Activated T-cell treated with anti-CD3 and anti-CD28 coated beads for 1 hour (primary cell): ENCODE data around the gene TRAF6.
"Not testable (repeated sequence)": the region's sequence is repeated elsewhere in the genome, so short reads cannot be mapped to it uniquely, and the experiment has no call there.

Source experiments
- DNase-seq: peaks from one replicate; pipeline ENCODE4 v3.0.0-alpha.2; 2020; ENCODE audit warnings: low read depth

The TRAF6 gene

DNA sequence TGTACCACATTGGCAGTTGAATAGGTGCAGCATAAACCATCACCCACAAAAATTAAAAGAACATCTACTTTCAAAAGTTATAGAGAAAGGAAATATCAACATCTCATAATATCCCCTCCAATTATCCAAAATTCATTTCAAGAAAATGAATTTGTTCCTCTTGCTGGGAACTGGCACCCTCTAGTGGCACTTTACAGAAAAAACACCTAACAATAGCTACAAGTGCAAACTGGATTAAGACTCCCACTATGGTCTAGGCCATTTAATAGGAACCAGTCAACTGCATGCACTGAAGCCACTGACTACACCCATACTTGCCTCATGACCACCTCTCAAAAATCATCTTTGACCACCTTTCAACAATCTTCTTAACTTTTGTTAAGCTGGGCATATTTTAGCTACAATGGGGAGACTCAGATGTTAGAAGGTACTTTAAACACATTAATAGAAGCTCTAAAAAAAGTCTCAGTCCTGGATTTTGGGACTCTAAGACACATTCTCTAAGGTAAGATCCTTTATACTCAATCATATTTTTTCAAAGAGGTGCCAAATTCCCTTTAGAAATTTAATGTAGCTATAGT is 17.3 kb downstream of the TRAF6 start:
- DNase-seq = no peak

DNA sequence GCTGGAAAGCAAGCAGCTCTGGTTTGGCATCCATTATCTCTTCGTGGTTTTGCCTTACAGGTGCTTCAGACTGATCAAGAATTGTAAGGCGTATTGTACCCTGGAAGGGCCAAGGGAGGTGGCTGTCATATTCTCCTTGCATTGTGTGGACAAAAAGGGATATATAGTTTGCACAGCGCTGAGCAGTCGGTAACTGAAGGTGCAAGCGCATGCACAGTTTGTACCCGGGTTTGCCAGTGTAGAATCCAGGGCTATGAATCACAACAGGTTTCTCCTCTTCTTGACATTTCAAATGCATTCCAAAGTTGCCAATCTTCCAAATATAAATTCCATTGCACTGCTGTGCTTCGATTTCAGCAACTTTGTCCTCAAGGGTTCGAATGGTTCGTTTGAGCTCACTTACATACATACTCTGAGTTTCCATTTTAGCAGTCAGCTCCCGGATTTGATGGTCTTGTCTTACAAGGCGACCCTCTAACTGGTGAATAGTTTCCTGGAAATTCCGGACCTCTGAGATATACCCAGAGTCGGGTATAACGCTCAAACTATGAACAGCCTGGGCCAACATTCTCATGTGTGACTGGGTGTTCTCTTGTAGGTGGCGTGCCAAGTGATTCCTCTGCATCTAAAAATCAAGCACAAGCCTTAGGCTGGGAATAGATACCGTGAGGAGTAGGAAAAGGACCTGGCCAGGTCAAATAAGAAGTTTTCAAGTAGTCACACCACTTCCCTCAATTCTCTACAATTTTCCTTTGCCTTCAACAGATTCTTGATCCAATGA is 19.9 kb downstream of the TRAF6 start:
- DNase-seq = no peak

DNA sequence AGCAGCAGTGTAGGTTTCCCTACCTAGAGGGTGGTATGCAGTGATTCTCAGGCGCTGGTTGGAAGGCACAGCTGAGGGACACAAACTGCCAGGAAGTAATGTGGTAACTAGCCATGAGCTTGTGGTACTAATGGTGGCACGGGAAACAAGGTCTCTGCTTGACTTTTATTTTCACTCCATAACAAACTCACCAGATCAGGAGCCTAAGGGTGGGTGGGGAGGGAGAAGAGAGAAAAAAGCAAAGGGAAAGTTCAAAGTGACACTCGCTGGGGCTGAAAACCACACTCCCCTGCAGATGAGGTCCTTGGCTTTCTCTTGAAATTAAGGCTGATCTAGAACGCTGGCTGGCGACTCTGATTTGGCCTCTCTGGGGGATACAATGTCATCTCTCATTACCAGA is 22.0 kb downstream of the TRAF6 start:
- no peak for DNase-seq

DNA sequence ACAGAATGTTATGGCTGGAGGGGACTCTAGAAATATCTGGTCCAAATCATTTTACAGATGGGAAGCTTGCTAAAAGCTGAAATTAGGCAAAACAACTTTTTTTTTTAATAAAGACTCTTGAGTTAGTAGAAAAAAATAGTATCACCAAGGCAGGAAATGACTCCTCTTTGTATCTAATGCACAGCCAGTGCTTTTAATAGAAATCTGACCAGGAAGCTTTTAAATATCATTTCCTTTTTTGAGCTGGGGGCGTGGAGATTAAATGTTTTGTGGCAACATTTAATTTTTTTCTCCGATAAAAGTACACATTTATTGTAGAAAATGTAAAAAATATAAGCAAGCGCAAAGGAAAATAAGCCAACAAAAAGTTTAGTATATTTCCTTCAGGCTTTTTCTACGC is 22.5 kb downstream of the TRAF6 start:
- DNase-seq = no peak

DNA sequence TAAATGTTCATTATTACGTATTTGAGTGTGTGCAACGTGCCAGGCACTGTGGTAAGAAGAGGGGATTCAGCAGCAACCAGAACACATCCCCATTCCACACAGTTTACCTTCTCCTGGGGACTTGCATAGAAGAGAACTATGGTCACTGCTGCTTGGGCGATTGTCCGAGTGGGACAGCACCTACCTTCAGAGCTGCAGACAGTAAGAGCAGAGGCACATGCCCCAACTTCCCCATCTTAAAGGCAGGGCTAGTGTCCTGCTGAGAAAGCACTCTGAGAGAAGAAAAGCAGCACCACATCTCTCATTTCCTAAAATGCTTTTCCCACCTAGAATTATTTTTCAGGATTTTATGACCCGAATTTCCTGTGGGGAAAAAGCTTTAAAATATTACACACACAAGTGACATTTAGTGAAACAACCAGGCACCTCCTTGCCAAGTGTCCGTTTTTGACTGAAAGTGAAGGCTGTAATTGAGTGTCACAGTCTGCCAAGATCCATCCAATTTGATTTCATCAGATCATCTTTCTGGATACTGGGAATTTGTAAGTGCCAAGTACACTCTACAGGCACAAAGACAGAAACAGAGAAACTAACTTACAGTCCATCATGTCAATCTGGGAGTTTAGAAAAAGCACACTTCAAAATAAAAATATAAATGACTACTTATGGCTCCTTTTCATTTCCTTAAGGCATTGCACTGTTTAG is 24.6 kb downstream of the TRAF6 start:
- DNase-seq = no peak

DNA sequence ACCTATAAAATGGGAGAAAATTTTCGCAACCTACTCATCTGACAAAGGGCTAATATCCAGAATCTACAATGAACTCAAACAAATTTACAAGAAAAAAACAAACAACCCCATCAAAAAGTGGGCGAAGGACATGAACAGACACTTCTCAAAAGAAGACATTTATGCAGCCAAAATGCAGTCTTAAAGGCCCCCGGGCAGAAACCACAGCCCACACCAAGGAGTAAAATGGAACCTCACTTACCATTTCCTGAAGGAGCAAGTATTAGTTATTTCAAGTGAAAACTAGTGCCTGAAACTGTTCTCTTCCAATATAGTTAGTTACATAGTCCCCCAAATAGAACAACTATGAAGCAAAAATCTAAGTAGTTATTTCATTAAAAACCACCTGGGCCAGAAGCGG is 27.0 kb downstream of the TRAF6 start:
- DNase-seq = not testable (repeated sequence)

DNA sequence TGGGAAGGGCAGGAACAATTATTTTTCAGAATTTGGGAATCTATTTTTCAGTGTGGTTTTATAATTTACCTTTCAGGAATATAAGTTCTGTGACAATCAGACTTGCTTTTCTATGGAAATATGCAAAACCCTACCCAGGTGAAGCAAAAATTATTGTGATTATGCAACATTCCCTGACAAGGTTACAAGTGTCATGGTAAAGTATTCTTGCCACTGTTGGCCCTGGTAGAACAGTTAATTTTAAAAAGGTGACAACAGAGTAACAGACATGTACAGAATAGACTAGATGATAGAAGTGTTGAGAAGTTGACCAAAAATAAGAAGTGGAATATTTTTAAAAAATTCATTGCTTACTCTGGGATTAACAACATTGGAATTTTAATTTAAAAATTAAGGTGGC is 29.2 kb downstream of the TRAF6 start:
- DNase-seq = no peak

DNA sequence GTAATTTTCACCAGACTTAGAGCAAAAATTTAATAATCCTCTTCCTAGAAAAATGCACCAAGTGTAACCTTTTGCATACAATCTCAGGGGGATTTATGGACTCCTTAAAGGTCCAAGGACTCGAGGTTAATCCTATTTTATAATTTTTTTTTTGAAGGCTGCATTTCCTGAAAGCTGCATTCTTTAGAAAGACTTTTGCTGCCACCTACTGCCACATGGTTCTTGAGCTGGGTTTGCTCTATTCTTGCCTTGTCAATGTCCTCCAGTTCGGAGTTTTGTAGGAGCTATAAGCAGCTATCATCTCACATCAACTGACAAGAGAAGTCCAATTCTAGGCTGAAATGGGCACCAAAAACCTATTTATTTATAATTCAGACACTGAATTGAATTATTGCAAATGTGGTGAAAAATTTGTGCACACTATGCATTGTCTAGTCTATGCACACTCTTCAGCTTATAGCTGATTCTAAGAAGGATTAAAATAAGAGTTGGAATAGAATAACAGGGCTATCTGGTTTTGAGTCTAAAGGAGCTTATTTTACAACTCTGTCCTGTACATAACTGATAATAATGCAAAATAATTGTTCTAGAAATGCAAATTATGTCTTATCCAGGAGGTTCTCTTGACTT is 31.3 kb downstream of the TRAF6 start:
- no peak for DNase-seq

DNA sequence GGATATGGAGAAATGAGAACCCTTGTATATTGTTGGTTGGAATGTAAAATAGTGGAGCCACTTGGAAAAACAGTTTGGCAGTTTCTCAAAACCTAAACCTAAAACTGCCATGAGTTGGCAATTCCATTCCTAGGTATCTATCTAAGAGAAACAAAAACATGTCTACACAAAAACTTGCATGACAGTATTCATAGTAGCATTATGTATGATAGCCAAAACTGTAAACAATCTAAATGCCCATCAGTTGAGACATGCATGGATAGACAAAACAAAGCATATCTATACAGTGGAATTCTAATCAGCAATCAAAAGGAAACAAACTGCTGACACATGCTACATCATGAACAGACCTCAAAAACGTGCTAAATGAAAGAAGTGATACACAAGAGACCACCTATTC is 34.9 kb downstream of the TRAF6 start:
- DNase-seq = no peak

DNA sequence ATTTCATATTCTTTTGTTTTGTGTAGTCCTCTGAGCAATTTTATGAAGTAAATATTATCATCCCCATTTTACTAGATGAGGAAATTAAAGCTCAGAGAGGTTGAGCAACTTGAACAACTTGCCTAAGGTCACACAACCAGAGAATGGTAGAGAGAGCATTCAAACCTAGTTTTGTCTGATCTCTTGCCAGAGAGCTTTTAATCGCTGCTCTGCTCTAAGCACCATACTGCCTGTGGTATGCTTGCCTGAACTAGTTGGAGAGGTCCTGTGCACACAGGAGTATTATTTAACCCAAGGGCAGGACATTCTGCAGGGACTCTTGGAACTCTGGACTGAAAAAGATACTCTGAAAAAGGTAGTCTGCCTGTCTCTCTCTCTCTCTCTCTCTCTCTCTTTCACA is 38.5 kb downstream of the TRAF6 start:
- no peak for DNase-seq

DNA sequence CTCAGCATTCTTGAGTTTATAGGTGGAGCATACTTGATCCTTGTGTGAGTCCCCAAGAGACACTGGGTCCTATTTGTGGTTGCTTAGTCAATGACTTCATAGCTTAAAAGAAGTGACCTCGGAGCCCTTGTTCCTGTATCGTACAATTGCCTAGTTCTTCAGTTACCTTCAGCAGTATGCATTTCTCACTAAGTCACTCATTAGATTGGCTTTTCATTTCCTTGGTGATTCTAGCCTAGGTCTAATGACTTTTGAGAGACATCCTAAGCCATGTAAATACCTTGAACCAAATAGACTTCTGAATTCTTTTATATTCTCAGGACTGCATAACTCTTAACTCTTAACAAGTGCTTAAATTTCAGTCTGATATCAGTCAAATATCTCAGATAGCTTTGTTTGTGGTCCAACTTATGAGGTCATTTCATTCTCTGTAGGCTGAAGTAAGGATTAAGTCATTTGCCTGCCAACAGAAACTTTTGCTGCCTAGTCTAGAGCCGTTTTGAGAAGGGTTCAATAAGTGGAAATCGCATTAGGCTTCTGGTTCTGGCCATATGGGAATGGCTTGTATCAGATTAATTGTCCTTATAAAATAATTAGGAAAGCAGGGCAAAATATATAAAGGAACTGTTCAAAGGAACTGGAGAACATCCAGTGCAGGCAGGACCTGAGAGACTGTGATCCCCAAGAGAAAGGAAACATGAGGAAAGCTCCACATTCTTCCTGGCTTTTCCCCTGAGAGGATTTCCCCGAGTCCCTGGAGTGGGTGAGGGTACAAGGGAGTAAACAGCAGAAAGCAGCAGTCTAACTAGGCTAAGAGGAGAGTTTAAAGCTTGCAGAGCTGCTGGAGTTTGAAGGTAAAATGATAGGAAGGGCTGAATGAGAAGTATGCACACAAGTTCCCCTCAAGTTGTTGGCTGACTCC is 39.9 kb downstream of the TRAF6 start:
- no peak for DNase-seq

DNA sequence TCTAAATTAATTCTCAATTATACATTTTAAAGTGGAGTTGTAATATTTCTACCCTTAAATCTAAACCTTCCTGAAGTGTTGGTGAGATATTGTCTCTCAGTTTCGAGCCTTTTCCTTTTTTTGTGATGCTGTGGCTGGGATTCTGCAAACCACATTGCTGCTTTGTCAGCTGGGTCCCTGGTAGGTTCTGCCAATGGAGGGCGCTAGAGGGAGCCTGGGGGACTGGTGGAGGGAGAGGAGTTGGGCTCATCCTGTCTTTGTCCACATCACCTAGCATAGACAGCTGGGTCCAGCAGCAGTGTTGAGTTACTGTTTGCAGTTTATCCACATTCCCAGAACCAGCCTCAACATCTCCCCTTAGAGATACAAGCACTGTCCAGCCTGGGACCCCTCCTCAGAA is 41.0 kb downstream of the TRAF6 start:
- DNase-seq = no peak

DNA sequence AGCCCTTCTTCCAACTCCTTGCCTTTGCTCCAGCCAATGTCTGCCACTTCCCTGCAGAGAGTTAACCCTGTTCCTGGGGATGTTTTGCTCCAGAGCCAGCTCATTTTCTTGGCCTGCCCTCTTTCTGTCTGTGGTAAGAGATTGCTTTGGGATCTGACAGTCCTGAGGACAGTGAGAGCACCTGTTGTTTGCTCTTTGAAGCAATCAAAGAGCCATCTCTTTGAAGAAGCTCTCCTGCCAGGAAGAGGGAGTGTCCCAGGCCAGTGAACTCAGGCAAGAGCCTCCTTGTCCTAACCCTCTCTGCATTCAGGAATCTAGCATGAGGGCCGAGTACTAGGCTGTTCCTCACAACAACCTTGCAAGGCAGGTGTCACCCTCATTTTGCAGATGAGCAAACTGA is 42.2 kb downstream of the TRAF6 start:
- DNase-seq = no peak

DNA sequence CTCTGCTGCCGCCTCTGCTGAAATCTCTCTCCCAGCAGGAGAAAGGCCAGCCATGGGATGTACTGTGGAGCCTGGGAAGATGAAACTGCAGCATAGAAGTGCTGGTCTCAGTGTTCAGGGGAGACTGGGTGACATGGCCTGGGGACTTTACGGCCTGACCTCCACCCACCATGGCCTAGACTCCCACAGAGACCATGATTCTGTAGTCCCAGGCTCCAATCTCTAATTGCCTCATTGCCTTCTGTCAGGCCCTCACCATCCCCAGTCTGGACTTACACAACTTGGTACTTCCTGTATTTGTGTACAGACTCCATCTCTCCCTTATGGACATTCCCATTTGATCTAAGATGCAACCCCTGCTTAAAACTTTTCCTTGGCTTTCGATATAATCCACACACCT is 43.1 kb downstream of the TRAF6 start:
- DNase-seq = no peak

DNA sequence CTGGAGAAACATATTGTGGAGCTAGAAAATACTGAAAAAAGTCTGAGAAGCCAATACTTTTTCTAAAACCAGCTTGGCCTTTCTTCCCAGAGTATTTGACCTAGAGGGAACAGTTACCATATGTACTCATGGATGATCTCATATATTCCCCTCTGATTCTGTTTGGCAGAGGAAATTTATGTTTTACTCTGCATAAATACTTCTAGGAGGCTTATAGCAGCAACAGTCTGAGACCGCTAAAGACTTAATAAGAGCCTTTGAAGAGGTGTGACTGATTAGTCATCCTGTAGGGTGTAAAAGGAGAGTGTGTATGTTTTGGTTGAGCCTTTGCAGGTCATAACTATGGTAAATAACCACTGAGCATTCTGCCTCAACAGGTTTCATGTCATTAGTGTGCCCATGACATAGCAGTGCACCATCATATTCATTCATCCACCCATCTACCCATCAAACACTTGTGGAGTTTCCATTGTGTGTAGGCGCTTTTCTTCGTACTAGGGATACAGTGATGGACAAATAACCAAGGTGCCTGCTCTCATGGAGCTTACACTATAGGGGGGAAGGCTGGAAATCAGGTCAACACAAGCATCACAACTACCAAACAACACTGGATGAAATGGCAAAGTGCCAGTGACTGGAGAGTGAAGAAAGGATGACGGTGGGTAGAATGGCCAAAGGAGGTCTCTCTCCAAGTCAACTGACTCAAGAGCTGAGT is 44.5 kb downstream of the TRAF6 start:
- DNase-seq = no peak

DNA sequence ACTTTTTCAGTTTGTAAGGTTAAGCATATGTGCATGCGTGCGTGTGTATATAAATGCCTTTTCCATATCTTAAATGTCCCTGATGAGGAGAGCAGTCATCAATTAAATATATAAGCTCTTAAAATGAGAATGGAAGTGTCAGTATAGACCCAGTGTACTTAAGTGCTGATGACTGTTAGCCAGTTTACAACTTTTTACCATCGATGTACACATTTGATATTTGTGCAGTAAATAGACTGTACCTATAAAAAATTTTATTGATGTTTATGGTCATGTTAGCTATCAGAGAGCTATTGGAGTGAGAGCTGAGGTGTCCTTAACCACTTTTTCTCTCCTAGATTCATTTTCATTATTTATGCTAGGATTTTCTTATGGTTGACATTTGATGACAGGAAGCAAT is 45.4 kb downstream of the TRAF6 start:
- no peak for DNase-seq

DNA sequence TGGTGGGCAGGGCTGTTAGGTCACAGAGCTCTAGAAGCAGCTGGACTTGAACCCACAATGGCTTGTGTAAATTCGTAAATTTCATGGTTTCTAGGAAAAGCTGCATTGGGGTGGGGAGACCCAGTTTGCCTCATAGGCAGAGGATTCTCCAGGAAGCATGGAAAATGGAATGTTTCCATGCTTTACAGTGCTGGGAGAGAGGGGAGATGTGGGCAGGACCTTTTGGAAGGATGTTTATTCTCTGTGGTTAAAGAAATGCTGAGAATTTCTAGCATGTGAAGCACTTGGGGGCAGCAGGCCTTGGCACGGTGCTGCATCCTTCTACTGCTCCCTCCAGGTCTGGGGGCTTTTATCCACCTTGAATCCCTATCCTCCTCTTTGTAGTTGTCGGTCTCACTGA is 46.3 kb downstream of the TRAF6 start:
- no peak for DNase-seq

DNA sequence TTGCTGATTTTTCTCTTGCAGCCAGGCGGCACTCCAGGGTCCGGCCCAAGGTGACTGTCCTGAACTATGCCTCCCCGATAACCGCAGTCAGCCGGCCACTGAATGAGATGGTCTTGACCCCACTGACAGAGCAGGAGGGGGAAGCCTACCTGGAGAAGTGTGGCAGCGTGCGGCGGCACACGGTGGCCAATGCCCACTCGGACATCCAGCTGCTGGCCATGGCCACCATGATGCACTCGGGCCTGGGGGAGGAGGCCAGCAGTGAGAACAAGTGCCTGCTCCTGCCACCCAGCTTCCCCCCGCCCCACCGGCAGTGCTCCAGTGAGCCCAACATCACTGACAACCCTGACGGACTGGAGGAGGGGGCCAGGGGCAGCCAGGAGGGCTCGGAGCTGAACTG is 47.8 kb downstream of the TRAF6 start:
- DNase-seq = no peak

DNA sequence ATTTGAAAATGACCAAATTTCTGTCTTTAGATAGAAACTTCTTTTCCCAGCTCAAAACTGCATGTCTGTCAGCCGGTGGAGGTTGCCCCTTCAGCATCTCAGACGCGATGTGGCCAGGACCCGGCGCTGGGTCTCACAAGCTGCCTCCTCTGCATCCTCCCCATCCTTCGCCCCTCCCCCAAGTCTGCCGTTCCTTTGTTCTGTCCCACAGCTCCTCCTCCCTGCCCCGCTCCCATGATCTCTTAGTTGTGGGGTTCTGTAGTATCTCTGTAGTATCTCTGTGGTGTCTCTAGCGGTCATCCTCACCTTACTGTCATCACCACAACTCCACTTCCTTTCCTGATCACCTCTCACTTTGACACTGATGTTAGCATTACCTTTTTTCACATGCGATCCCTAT is 49.9 kb downstream of the TRAF6 start:
- no peak for DNase-seq

DNA sequence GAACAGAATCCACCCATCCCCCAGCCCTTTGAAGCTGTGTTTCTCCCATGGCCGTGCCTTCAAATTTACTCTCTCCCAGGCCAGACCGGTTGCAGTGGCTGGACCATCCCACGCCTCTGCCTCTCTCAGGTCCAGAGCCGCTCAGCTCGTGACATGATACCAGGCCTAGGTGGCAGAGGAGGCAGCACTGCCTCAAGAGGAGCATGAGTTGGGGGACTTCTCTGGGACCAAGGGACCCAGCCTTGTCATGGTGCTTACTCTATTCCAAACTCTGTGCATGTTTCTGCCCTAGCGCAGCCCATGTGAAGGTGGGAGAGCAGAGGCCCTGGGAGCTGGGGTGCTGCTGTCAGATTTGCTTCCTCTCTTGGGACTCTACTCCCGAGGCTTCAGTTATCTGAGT is 51.0 kb downstream of the TRAF6 start:
- no peak for DNase-seq
